ENCODE measurements around the gene CDKN2B.

The CDKN2B gene

DNA sequence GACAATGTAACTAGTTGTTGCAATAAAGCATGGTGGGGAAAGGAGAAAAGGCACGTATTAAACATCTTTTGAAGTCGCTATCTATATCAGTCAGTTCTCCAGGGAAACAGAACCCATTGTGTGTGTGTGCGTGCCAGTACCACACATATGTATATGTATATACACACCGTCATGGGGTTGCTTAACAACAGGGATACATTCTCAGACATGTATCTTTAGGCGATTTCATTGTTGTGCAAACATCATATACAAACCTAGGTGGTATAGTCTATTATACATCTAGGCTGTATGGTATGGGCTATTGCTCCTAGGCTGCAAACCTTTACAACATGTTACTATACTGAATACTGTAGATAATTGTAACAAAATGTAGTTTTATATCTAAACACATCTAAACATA, 12.2 kb downstream of the CDKN2B start:
- no peak for DNase-seq (ENCODE audit: low read depth)
- no peak overlapping the region for H3K4me3 ChIP-seq (ENCODE audit: low read depth, low read length)
- TF ChIP-seq, protein P1, sequence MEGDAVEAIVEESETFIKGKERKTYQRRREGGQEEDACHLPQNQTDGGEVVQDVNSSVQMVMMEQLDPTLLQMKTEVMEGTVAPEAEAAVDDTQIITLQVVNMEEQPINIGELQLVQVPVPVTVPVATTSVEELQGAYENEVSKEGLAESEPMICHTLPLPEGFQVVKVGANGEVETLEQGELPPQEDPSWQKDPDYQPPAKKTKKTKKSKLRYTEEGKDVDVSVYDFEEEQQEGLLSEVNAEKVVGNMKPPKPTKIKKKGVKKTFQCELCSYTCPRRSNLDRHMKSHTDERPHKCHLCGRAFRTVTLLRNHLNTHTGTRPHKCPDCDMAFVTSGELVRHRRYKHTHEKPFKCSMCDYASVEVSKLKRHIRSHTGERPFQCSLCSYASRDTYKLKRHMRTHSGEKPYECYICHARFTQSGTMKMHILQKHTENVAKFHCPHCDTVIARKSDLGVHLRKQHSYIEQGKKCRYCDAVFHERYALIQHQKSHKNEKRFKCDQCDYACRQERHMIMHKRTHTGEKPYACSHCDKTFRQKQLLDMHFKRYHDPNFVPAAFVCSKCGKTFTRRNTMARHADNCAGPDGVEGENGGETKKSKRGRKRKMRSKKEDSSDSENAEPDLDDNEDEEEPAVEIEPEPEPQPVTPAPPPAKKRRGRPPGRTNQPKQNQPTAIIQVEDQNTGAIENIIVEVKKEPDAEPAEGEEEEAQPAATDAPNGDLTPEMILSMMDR (IDR thresholded peaks at IDR 0.05; ENCODE audit: low read depth, low read length) = no peak
- TF ChIP-seq POLR2A (IDR thresholded peaks at IDR 0.05; ENCODE audit: extremely low read depth, insufficient read length) (no peak), MYC (IDR thresholded peaks at IDR 0.05; ENCODE audit: low read depth, low read length) (no peak)
- TF ChIP-seq, protein P2, sequence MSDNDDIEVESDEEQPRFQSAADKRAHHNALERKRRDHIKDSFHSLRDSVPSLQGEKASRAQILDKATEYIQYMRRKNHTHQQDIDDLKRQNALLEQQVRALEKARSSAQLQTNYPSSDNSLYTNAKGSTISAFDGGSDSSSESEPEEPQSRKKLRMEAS (IDR thresholded peaks at IDR 0.05; ENCODE audit: low read depth, low read length) = no peak

DNA sequence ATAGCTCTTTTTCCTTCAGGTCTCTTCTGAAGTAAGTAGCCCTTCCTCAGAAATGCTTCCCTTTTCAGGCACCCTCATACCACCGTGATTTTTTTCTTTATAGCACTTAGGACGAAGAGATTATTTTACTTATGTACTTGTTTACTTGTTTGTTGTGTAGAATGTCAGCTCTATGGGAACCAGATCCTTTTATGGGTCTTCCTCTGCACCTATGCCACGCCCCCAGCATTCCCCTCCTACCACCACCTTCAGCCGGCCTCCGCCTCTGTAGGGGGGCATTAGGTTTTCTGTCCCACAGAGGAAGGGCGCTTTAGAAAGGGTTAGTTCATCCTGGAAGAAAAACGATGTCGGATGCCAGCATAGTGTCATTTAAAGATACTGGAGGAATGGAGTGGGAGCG, 12.7 kb downstream of the CDKN2B start:
- TF ChIP-seq POLR2A (IDR thresholded peaks at IDR 0.05; ENCODE audit: extremely low read depth, insufficient read length) = no peak
- TF ChIP-seq, protein P1 (IDR thresholded peaks at IDR 0.05; ENCODE audit: low read depth, low read length) = no peak
- TF ChIP-seq, protein P2 (IDR thresholded peaks at IDR 0.05; ENCODE audit: low read depth, low read length) = no peak
- no peak for TF ChIP-seq MYC (IDR thresholded peaks at IDR 0.05; ENCODE audit: low read depth, low read length)
- no peak overlapping the region for H3K4me3 ChIP-seq (ENCODE audit: low read depth, low read length)
- no peak for DNase-seq (ENCODE audit: low read depth)

GRCh38 chr9:21995666-21996398, 13.3 kb downstream of the CDKN2B start:
- DNase-seq (ENCODE audit: low read depth) = no peak
- TF ChIP-seq POLR2A (IDR thresholded peaks at IDR 0.05; ENCODE audit: extremely low read depth, insufficient read length) (no peak), MYC (IDR thresholded peaks at IDR 0.05; ENCODE audit: low read depth, low read length) (no peak)
- TF ChIP-seq, protein P2 (IDR thresholded peaks at IDR 0.05; ENCODE audit: low read depth, low read length) = no peak
- TF ChIP-seq, protein P1 (IDR thresholded peaks at IDR 0.05; ENCODE audit: low read depth, low read length) = no peak
- H3K4me3 ChIP-seq (ENCODE audit: low read depth, low read length) = no peak overlapping the region

DNA sequence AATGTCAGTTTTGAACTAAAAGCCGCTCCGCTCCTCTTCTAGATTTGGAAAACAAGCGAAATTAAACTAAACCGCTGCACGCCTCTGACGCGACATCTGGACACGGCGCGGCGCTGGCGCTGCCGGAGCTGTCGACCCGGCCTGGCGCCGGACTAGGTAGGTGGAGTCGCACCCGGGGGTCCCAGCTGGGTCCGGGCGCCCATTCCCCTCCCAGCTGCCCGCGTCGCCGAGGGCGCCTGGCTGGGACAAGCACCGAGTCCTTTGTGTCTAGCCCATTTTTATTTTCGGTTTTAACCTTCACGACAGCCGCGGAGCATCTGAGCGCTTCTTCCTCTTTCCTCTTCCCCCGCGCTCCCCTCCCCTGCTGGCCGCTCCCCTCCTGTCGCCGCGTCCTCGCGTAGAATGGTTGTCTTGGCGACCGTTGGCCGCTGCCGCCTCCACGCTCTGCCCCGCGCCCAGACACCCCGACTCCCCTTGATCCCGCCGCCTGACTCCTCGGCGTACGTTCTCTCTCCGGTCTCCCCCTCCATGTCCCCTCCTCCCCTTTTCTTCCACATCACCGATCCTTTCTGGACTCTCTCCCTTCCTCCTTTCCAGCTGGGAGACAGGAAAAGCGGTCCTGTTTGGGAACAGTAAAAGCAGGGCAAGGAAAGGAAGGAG, 14.0 kb downstream of the CDKN2B start:
- TF ChIP-seq MYC (IDR thresholded peaks at IDR 0.05; ENCODE audit: low read depth, low read length) = no peak
- no peak for TF ChIP-seq POLR2A (IDR thresholded peaks at IDR 0.05; ENCODE audit: extremely low read depth, insufficient read length)
- TF ChIP-seq, protein P2 (IDR thresholded peaks at IDR 0.05; ENCODE audit: low read depth, low read length) = no peak
- TF ChIP-seq, protein P1 (IDR thresholded peaks at IDR 0.05; ENCODE audit: low read depth, low read length) = no peak
- no peak for DNase-seq (ENCODE audit: low read depth)
- no peak overlapping the region for H3K4me3 ChIP-seq (ENCODE audit: low read depth, low read length)

DNA sequence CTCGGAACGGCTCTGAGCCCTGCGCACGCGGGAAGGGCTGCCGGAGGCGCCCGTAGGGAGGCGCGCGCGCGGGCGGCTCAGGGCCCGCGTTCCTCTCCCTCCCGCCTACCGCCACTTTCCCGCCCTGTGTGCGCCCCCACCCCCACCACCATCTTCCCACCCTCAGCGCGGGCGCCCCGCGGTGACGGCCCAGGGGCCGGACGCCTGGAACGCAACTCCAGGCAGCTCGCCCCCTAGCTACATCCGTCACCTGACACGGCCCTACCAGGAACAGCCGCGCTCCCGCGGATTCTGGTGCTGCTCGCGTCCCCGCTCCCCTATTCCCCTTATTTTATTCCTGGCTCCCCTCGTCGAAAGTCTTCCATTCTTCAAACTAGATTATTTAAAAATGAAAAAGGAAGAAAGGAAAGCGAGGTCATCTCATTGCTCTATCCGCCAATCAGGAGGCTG, 14.5 kb downstream of the CDKN2B start, which contains the start of gene CDKN2B-AS1:
Gene CDKN2B-AS1, plus strand, starts transcription at position 236 of the 450 bp plus-strand sequence.
- no peak within 1 kb of the TSS for H3K4me3 ChIP-seq (ENCODE audit: low read depth, low read length)
- DNase-seq (ENCODE audit: low read depth) = no peak
- TF ChIP-seq, protein P1 (IDR thresholded peaks at IDR 0.05; ENCODE audit: low read depth, low read length) = no peak
- TF ChIP-seq MYC (IDR thresholded peaks at IDR 0.05; ENCODE audit: low read depth, low read length) (no peak), POLR2A (IDR thresholded peaks at IDR 0.05; ENCODE audit: extremely low read depth, insufficient read length) (no peak)
- TF ChIP-seq, protein P2 (IDR thresholded peaks at IDR 0.05; ENCODE audit: low read depth, low read length) = no peak
